ENCODE data around the gene IPO8.
"Not testable (repeated sequence)": the region's sequence is repeated elsewhere in the genome, so short reads cannot be mapped to it uniquely, and the experiment has no call there.

IPO8 gene

GRCh38 chr12:30691122-30691879 lies 4.4 kb downstream of the IPO8 start:
- DNase-seq (ENCODE audit: low read depth in 4 of 4, low spot score in 1 of 4) = no peak

- no peak for DNase-seq (ENCODE audit: low read depth in 4 of 4, low spot score in 1 of 4)
Observed at GRCh38 chr12:30687265-30687986, 8.2 kb downstream of the IPO8 start.

GRCh38 chr12:30679241-30679640 lies 16.4 kb downstream of the IPO8 start:
- no peak for DNase-seq (ENCODE audit: low read depth in 4 of 4, low spot score in 1 of 4)

GRCh38 chr12:30678221-30678620 lies 17.4 kb downstream of the IPO8 start:
- no peak for DNase-seq (ENCODE audit: low read depth in 4 of 4, low spot score in 1 of 4)

GRCh38 chr12:30661210-30661609 lies 34.5 kb downstream of the IPO8 start:
- DNase-seq (ENCODE audit: low read depth in 4 of 4, low spot score in 1 of 4) = no peak

GRCh38 chr12:30652034-30652696 lies 43.5 kb downstream of the IPO8 start:
- DNase-seq (ENCODE audit: low read depth in 4 of 4, low spot score in 1 of 4) = no peak

- DNase-seq (ENCODE audit: low read depth in 4 of 4, low spot score in 1 of 4) = no peak
Observed at GRCh38 chr12:30646821-30647220, 48.8 kb downstream of the IPO8 start.

GRCh38 chr12:30643366-30643765 lies 52.3 kb downstream of the IPO8 start:
- DNase-seq (ENCODE audit: low read depth in 4 of 4, low spot score in 1 of 4) = no peak

GRCh38 chr12:30640392-30640791 lies 55.3 kb downstream of the IPO8 start:
- no peak for DNase-seq (ENCODE audit: low read depth in 4 of 4, low spot score in 1 of 4)

- DNase-seq (ENCODE audit: low read depth in 4 of 4, low spot score in 1 of 4) = no peak
Observed at GRCh38 chr12:30635385-30635784, 60.3 kb downstream of the IPO8 start.

- no peak for DNase-seq (ENCODE audit: low read depth in 4 of 4, low spot score in 1 of 4)
Observed at GRCh38 chr12:30631740-30632139, 63.9 kb downstream of the IPO8 start.

- DNase-seq (ENCODE audit: low read depth in 4 of 4, low spot score in 1 of 4) = no peak
Observed at GRCh38 chr12:30630979-30631285, 64.7 kb downstream of the IPO8 start.

GRCh38 chr12:30630076-30630978 lies 65.3 kb downstream of the IPO8 start:
- DNase-seq (ENCODE audit: low read depth in 4 of 4, low spot score in 1 of 4) = no peak

- DNase-seq (ENCODE audit: low read depth in 4 of 4, low spot score in 1 of 4) = no peak
Observed at GRCh38 chr12:30626847-30627246, 68.8 kb downstream of the IPO8 start.

GRCh38 chr12:30624009-30624408 lies 71.7 kb downstream of the IPO8 start:
- no peak for DNase-seq (ENCODE audit: low read depth in 4 of 4, low spot score in 1 of 4)

- no peak for DNase-seq (ENCODE audit: low read depth in 4 of 4, low spot score in 1 of 4)
Observed at GRCh38 chr12:30622509-30622908, 73.2 kb downstream of the IPO8 start.

GRCh38 chr12:30621663-30622241 lies 73.9 kb downstream of the IPO8 start:
- not testable (repeated sequence) for DNase-seq (ENCODE audit: low read depth in 4 of 4, low spot score in 1 of 4)

GRCh38 chr12:30617346-30618016 lies 78.2 kb downstream of the IPO8 start:
- DNase-seq (ENCODE audit: low read depth in 4 of 4, low spot score in 1 of 4) = no peak

- no peak for DNase-seq (ENCODE audit: low read depth in 4 of 4, low spot score in 1 of 4)
Observed at GRCh38 chr12:30614031-30614430, 81.6 kb downstream of the IPO8 start.

- DNase-seq (ENCODE audit: low read depth in 4 of 4, low spot score in 1 of 4) = no peak
Observed at GRCh38 chr12:30613119-30613830, 82.4 kb downstream of the IPO8 start.

All from stimulated activated CD4-positive, alpha-beta T cell treated with anti-CD3 and anti-CD28 coated beads, Interleukin-1b, Interleukin-23, amount 100 ng/mL, for 24 hours (primary cell).